Subcutaneous abdominal adipose tissue (tissue), 5 donors: ENCODE data around the gene SP140L.

ENCODE experiments used
- H3K27ac ChIP-seq: one replicate; pipeline ENCODE4 v1.7.0; 2013; ENCODE audit warnings: low read depth, mild to moderate bottlenecking, inconsistent platforms, low read length, moderate library complexity
- H3K27me3 ChIP-seq, 5 donors: one replicate each; pipeline ENCODE4 v1.7.0; 2013; ENCODE audit warnings: low read length in 5 of 5, inconsistent platforms in 1 of 5; ENCODE audit not compliant: control insufficient read depth in 5 of 5, insufficient read depth in 4 of 5
- H3K36me3 ChIP-seq, 5 donors: one replicate each; pipeline ENCODE4 v1.7.0; 2013; ENCODE audit warnings: low read length in 5 of 5; ENCODE audit not compliant: control insufficient read depth in 5 of 5, insufficient read depth in 5 of 5
- H3K4me1 ChIP-seq, 5 donors: one replicate each; pipeline ENCODE4 v1.7.0; 2013; ENCODE audit warnings: low read length in 5 of 5, mild to moderate bottlenecking in 3 of 5, moderate library complexity in 1 of 5; ENCODE audit not compliant: control insufficient read depth in 5 of 5, insufficient read depth in 5 of 5
- H3K4me3 ChIP-seq, 5 donors: one replicate each; pipeline ENCODE4 v1.7.0; 2013; ENCODE audit warnings: low read length in 5 of 5, low read depth in 1 of 5
- H3K9ac ChIP-seq, 5 donors: one replicate each; pipeline ENCODE4 v1.7.0; 2013; ENCODE audit warnings: low read length in 5 of 5, mild to moderate bottlenecking in 4 of 5, moderate library complexity in 3 of 5
- H3K9me3 ChIP-seq, 5 donors: one replicate each; pipeline ENCODE4 v1.7.0; 2013; ENCODE audit warnings: low read length in 5 of 5; ENCODE audit not compliant: control insufficient read depth in 5 of 5
- donor health status: healthy.
- donor health status: healthy.
- donor health status: healthy.
- donor health status: healthy.
- donor health status: healthy.

SP140L gene

GRCh38 chr2:230447036-230447435, 120.0 kb downstream of the SP140L start:
- Histone ChIP-seq H3K9ac (no peak overlapping the region), H3K27ac (no peak overlapping the region), H3K27me3 (no peaks in the 10 kb centered on the region), H3K4me3 (no peak overlapping the region), H3K4me1 (peaks cover 0 to 14% (median 5%) of the 10 kb centered on the region in 5 donors), H3K9me3 (no peaks in the 10 kb centered on the region), H3K36me3 (peaks cover 45 to 78% (median 69%) of the 10 kb centered on the region in 5 donors)

DNA sequence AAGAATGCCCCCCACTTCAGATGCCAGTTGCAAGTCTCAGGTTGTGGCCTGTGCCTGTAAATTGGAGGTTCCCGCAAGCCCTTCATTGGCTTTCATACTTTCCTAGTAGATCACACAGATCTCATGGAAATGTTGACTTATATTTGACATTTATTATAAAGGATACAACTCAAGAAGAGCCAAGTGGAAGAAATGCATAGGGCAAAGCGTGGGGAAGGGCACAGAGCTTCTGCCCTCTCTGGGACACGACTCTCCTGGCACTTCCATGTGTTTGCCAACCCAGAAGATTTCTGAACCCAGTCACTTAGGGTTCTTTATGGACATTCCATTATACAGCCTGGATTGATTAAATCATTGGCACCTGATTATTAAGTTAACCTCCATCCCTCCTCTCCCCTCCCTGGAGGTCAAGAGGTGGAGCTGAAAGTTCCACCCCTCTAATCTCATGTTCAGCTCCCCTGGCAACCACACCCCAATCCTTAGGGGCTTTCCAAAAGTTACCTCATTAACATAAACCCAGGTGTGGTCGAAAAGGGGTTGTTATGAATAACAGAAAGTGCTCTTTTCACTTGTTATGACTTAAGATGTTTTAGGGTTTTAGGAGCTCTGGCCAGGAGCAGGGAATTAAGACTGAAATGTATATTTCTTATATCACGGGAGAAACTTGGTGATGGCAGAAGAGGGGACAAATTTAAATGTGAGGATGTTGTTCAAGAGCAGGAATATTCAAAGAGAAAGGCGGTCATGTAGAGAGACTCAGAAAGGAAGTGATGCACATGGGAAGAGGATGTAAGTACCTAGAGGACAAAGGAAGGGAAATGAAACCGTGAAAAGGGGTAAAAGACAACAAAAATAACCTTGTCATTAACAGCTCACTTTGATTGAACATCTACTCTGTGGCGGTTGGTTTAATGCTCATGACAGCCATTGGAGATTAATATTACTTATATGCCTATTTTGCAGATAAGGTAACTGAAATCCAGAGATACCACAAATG, 120.8 kb downstream of the SP140L start:
- H3K27me3 ChIP-seq, result no peaks in the 10 kb centered on the region
- H3K36me3 ChIP-seq, result peaks cover 48 to 79% (median 69%) of the 10 kb centered on the region in 5 donors
- no peaks in the 10 kb centered on the region for H3K9me3 ChIP-seq
- no peak overlapping the region for H3K9ac ChIP-seq
- H3K27ac ChIP-seq, result no peak overlapping the region
- peaks cover 0 to 13% (median 5%) of the 10 kb centered on the region in 5 donors for H3K4me1 ChIP-seq
- no peak overlapping the region for H3K4me3 ChIP-seq

- Histone ChIP-seq H3K36me3 (peaks cover 47 to 64% (median 59%) of the 10 kb centered on the region in 5 donors), H3K27me3 (no peaks in the 10 kb centered on the region), H3K4me3 (no peak overlapping the region), H3K9me3 (no peaks in the 10 kb centered on the region), H3K9ac (no peak overlapping the region), H3K27ac (no peak overlapping the region), H3K4me1 (peaks cover 0 to 13% (median 5%) of the 10 kb centered on the region in 5 donors)
Measured at GRCh38 chr2:230449901-230450467, 123.0 kb downstream of the SP140L start.

GRCh38 chr2:230453006-230453405, 126.0 kb downstream of the SP140L start:
- no peaks in the 10 kb centered on the region for H3K9me3 ChIP-seq
- no peak overlapping the region for H3K4me3 ChIP-seq
- no peak overlapping the region for H3K27ac ChIP-seq
- H3K27me3 ChIP-seq, result no peaks in the 10 kb centered on the region
- peaks cover 0 to 16% (median 9%) of the 10 kb centered on the region in 5 donors for H3K4me1 ChIP-seq
- H3K9ac ChIP-seq, result no peak overlapping the region
- H3K36me3 ChIP-seq, result peaks cover 47 to 66% (median 55%) of the 10 kb centered on the region in 5 donors
